GM21786 (cell line): ENCODE data around the gene SLC37A3.
"Not testable (repeated sequence)": the region's sequence is repeated elsewhere in the genome, so short reads cannot be mapped to it uniquely, and the experiment has no call there.

Source experiments
- ATAC-seq: cut with Tn5 transposase; IDR thresholded peaks from one replicate; pipeline ENCODE4 v1.9.1; 2021; ENCODE audit not compliant: unreplicated experiment

Gene SLC37A3, protein sequence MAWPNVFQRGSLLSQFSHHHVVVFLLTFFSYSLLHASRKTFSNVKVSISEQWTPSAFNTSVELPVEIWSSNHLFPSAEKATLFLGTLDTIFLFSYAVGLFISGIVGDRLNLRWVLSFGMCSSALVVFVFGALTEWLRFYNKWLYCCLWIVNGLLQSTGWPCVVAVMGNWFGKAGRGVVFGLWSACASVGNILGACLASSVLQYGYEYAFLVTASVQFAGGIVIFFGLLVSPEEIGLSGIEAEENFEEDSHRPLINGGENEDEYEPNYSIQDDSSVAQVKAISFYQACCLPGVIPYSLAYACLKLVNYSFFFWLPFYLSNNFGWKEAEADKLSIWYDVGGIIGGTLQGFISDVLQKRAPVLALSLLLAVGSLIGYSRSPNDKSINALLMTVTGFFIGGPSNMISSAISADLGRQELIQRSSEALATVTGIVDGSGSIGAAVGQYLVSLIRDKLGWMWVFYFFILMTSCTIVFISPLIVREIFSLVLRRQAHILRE

DNA sequence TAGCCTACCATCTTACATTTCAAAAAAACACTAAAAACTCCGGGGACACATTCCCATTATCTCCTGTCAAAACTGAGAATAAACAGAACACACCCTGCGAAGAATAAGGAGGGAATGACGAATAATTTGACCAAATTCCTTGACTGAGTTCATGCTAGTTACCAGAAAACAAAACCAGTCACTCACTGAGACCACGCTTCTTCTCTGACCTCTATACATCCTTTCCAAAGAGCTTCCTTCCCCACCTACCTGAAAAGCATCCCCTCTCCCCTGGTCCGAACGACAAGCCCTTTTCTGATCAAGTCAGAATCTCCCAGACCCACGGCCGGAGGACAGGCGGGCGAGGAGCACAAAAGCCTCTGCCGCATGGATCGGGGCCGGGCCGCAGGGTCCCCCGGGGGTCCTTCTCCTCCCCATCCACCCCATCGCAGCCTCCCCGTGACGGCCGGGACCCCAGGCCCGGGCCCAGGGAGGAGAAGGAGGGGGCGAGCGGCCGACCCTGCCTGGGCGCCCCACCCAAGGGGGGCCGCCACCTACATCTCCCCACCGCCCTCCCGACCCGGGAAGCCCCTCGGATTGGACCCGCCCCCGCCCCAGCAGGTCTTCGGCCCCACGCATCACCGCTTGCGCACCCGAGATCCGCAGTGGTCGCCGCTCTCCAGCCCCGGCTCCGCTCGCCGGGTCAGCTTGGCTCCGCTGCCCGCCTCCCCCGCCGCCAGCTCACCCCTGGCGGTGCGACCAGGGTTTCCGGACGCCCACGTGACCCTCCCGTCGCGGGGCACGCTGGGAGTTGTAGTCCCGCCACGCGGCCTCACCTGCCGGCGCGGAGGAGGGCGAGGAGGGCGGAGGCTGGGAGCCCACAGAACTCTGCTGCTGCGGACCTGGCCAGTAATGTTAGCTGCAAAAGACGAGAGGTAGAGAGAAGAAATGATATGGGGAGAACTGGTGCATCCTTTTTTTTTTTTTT is at the start of gene SLC37A3:
TSS of gene SLC37A3 (minus strand) at position 747 of the 967 bp plus-strand sequence. CDS start 16,004 bp downstream, outside the sequence.
- peak; percentile 96 for ATAC-seq

DNA sequence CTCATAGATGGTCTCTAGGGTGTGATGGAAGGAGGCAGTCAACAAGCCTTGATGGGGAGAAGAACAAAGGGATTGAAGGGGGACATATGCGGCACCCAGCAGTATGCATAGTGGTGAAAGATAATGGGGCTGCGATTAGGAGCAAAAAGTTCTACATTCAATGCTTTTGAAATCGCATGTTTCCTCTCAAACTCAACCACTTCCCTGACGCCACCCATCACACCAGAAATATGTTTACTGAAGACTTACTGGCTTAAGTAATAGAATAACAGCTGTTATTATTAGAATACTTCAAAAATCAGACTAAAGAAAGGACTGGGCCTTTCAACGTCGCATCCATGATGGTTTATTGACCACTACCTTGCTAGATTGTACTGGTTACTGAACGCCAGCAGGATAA is 49.5 kb upstream of the SLC37A3 start:
- no peak for ATAC-seq

DNA sequence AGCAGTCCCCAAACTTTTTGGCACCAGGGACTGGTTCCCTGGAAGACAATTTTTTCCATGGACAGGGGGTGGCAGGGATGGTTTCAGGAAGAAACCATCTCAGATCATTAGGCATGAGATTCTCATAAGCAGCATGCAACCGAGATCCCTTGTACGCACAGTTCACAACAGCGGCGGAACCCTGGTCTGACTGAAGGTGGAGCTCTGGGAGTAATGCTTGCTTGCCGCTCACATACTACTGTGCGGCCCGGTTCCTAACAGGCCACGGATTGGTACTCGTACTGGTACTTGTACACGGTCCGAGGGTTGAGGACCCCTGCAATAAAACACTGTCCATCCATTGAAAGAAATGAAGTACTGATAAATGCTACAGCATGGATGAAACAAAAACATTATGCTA is 48.1 kb upstream of the SLC37A3 start:
- ATAC-seq: no peak

GRCh38 chr7:140441519-140441918 is 43.2 kb upstream of the SLC37A3 start:
- ATAC-seq: no peak

GRCh38 chr7:140440593-140440992 is 42.3 kb upstream of the SLC37A3 start:
- ATAC-seq: no peak

DNA sequence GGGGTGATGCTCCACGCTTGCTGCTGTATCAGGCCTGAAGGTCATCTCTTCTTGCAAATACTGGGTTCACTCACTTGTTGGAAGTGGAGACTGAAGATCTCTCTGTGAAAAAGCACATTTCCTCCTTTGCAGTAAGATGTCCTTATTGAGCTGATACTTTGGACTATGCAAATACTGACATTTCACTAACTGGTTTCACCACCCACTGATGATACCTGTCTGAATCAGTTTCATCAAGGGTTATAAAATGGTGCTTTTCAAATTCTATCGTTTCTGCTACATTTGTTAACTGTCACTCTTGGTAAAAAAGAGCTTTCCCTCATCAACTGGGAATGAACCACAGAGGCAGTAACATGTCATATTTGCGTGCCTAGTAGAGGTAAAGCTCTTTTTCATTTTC is 41.0 kb upstream of the SLC37A3 start:
- no peak for ATAC-seq

GRCh38 chr7:140435252-140435895 is 37.0 kb upstream of the SLC37A3 start:
- ATAC-seq: no peak

DNA sequence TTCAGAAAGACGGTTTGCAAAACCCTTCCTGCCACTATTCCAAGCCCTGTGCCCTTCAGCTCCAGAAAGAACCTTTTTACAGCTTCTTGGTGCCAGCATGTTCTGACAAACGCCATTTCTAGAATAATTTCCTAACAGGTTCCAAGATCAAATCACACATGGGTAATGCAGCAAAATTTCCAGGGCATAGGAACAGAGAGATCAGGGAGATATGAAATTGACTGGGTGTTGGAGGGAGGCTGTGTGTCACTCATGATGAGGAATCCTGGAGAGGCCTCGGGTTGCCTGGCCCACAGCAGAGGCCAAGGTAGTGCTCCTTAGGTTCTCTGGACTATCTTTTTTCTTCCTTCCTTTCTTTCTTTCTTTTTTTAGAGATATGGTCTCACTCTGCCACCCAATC is 35.1 kb upstream of the SLC37A3 start:
- no peak for ATAC-seq

DNA sequence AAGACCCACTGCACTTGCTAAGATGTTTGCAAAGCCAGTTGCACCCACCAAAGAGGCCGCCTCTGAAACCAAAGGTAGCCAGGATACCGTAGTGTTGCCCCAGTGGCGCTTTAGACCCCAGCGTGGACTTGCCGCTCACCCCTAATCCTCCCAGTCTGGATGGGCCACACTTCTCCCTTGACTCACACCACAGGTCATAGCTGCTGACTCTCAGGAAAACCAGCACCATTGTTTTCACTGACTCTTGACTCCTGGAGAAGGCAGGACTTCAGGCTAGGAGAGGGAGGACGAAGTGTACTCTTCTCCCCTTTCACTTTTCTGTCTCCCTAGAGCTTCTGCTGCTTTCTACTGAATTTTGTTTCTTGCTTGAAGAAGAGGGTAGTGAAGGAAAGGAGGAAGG is 27.8 kb upstream of the SLC37A3 start:
- no peak for ATAC-seq

- ATAC-seq: no peak
Measured at GRCh38 chr7:140425718-140426117, 27.4 kb upstream of the SLC37A3 start.

DNA sequence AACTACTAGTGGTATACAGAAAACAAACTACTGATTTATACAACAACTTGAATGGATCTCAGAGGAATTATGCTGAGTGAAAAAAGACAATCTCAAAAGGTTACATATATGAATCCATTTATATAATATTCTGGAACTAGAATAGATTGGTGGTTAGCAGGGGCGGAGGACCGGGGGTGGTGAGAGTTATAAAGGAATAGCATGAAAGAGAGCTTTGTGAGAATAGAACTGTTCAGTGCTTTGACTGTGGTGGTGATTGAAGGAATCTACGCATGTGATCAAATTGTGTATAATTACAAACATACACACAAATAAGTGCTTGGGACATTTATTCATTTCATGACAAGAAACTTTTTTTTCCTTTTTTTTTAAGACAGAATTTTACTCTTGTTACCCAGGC is 25.2 kb upstream of the SLC37A3 start:
- ATAC-seq: no peak

DNA sequence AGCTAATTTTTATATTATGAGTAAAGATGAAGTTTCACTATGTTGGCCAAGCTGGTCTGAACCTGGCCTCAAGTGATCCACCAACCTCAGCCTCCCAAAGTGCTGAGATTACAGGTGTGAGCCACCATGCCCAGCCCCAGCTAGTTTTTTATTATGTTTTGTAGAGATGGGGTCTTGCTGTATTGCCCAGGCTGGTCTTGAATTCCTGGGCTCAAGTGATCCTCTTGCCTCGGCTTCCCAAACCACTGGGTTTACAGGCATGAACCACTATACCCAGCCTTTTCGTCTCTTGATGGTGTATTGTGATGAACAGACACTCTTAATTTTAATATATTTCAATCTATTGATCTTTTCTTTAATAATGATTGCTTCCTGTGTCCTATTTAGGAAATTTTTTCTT is 23.2 kb upstream of the SLC37A3 start:
- no peak for ATAC-seq

- no peak for ATAC-seq
Measured at GRCh38 chr7:140418653-140419052, 20.3 kb upstream of the SLC37A3 start.

DNA sequence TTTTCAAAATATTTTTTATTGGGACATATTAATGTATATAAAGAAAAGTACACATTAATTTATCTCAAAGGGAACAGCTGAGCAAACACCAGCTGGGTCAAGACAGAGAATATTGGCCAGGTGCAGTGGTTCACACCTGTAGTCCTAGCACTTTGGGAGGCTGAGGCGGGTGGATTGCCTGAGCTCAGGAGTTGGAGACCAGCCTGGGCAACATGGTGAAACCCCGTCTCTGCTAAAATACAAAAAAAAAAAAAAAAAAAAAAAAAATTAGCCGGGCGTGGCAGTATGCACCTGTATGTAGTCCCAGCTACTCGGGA is 19.8 kb upstream of the SLC37A3 start:
- not testable (repeated sequence) for ATAC-seq

DNA sequence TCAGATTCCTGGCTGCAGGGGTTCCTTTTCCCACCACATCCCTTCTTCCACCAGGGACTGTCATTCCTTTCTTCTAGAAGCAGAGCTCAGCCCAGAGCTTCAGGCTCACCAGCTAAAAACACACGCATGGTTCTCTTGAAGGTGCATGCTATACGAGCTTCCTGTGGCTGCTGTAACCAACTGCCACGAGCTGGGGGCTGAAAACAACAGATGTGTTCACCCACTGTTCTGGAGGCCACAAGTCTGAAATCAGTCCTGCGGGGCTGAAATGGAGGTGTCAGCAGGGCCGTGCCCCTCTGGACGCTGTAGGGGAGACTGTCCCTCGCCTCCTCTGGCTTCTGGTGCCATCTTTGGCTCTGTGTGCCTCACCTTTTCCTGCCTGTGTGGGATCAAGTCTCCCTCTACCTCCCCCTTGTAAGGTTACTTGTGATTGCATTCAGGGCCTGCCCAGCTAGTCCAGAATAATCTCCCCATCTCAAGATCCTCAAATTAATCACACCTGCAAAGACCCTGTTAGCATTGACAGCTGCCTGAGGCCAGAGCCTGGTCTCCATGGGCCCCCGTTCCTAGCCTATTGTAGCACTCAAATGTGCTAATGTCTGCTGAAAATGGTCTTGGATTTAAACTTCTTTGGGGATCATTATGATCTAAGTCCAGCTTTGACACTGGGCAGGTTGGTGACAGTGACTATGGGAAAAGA is 19.3 kb upstream of the SLC37A3 start:
- no peak for ATAC-seq

DNA sequence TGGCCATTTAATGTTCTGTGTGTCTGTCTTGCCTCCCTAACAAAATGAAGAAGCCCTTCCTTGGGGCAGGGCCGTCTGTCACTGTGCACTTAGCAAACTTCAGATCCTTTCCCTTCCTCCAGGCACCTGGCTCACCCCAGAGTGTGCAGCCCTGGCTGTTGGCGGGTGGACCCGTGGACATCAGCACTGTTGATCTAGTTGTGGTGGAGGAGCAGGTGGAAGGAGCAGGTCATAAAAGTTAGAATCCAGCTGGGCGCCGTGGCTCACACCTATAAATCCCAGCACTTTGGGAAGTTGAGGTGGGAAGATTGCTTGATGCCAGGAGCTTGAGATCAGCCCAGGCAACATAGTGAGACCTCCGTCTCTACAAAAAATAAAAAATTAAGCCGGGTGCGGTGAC is 18.2 kb upstream of the SLC37A3 start:
- no peak for ATAC-seq

GRCh38 chr7:140415816-140416215 is 17.5 kb upstream of the SLC37A3 start:
- ATAC-seq: not testable (repeated sequence)

DNA sequence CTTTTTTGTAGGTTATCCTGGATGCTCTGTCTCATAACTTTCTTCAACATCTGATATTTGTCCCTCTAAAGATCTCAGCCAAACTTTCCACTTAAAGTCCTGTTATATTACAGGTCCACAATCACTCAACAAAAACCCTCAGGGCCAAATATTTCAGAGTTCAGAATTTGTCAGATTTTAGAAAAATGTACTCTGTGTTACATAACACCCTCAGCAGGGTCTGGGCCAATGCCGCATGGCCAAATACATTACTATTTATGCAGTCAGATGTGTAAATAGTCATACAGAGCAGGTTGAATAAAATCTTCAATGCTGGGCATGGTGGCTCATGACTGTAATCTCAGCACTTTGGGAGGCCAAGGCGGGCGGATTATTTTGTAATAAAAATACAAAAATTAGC is 17.0 kb upstream of the SLC37A3 start:
- no peak for ATAC-seq

DNA sequence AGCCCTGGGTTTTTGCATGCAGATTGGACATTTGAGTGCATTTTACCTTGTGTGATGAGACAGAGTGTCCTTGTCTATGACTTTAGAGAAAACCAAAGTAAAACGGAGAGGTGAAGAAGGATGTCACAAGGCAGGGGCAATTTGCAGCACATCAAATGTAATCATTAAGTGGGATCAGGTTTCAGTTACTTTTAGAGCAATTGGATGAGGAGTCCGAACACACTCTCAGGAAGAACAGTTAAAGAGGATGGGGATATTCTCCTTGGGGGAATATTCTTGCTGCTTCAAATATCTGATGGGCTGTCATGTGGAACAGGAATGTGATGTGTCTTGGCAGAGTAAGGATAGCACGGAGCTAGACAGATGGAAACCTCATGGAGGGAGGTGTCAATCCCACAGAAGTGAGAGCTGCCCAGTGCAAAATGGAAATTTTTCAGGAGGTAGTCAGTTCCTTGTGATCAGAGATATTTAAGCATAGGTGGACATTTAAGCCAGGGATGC is 6.3 kb upstream of the SLC37A3 start:
- no peak for ATAC-seq

DNA sequence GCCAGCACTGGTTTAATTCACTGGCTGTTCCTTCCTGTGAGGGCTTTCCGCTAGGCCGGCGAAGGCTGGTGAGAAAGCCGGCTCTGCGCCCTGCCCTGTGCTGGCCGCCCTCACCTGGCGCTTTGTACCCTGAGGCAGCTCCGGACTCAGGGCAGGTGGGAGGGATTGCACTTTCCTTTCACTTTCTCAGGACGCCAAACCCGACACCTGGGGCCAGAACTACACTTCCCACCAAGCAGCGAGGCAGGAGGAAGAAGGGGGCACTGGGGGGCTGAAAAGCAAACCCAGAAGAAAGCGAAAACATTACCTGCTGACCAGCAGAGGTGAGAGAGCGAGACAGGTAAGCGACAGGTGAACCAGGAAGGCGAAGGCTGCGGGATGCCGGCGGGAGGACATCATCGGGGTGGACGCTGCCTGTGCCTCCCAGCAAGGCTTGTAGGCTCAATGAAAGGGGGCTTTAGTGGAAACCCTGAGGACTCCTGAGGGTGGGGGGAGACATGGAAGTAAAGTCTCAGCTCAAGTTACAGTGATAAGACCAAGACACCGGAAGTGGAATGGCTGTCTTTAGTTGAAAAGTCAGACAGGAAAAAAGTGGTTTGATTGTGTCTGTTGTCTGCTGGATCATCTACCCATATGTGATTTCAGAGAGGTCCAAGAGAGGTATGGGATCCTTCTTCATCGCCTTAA is 5.7 kb upstream of the SLC37A3 start, which contains the start of gene RAB19:
TSS of gene RAB19 (plus strand) at position 181 of the 687 bp plus-strand sequence. CDS start 3,589 bp downstream, outside the sequence.
- peak; percentile 47 for ATAC-seq
